Measurements from ENCODE around the gene SDK2.

Gene SDK2

GRCh38 chr17:73511719-73512115 lies 132.5 kb downstream of the SDK2 start:
- ChIA-PET CTCF (interaction anchor here (0.7 kb wide), 1 partner anchor 701 kb away, joined by 3 read pairs; no protein-coding TSS in a partner anchor), POLR2A (no interaction called here)
- no peak for TF ChIP-seq ELF4 (IDR thresholded peaks at IDR 0.05)
- no peak for TF ChIP-seq FOXK2 (IDR thresholded peaks at IDR 0.05)
- TF ChIP-seq CTBP1 (IDR thresholded peaks at IDR 0.05; ENCODE audit: borderline replicate concordance), result no peak
- no peak for TF ChIP-seq TARDBP (IDR thresholded peaks at IDR 0.05)
- no peak for TF ChIP-seq L3MBTL2 (conservative IDR thresholded peaks at IDR 0.05)
- TF ChIP-seq HDGF (IDR thresholded peaks at IDR 0.05; ENCODE audit: borderline replicate concordance), result no peak
- no peak for DNase-seq (ENCODE audit: extremely low spot score)

GRCh38 chr17:73510981-73511718 lies 133.1 kb downstream of the SDK2 start:
- ChIA-PET CTCF (interaction anchor here (0.5 kb wide), 1 partner anchor 13 kb away, joined by 3 read pairs; no protein-coding TSS in a partner anchor), POLR2A (no interaction called here)
- DNase-seq (ENCODE audit: extremely low spot score), result no peak
- TF ChIP-seq PKNOX1 (IDR thresholded peaks at IDR 0.05) (no peak), LEF1 (IDR thresholded peaks at IDR 0.05; ENCODE audit: borderline replicate concordance) (no peak), NFRKB (IDR thresholded peaks at IDR 0.05) (no peak), TARDBP (IDR thresholded peaks at IDR 0.05) (no peak), BHLHE40 (IDR thresholded peaks at IDR 0.05; ENCODE audit: borderline replicate concordance) (no peak), ZNF384 (IDR thresholded peaks at IDR 0.05) (no peak), FOXM1 (IDR thresholded peaks at IDR 0.05; ENCODE audit: borderline replicate concordance) (no peak), L3MBTL2 (conservative IDR thresholded peaks at IDR 0.05) (no peak), FOXA1 (IDR thresholded peaks at IDR 0.05) (no peak)

GRCh38 chr17:73508931-73509605 lies 135.2 kb downstream of the SDK2 start:
- TF ChIP-seq LEF1 (IDR thresholded peaks at IDR 0.05; ENCODE audit: borderline replicate concordance) (no peak), SP1 (IDR thresholded peaks at IDR 0.05) (no peak), CTBP1 (IDR thresholded peaks at IDR 0.05; ENCODE audit: borderline replicate concordance) (no peak), FOXK2 (IDR thresholded peaks at IDR 0.05) (no peak), ELF4 (IDR thresholded peaks at IDR 0.05) (no peak), ARNT (IDR thresholded peaks at IDR 0.05) (no peak), PKNOX1 (IDR thresholded peaks at IDR 0.05) (no peak), BHLHE40 (IDR thresholded peaks at IDR 0.05; ENCODE audit: borderline replicate concordance) (no peak)
- POLR2A ChIA-PET, result no interaction called here
- DNase-seq (ENCODE audit: extremely low spot score), result no peak
- CTCF ChIA-PET, result interaction anchor here (0.5 to 0.6 kb wide), 3 partner anchors 32 to 1282 kb away, joined by 3 to 4 read pairs (median 4); no protein-coding TSS in a partner anchor

- ChIA-PET POLR2A (no interaction called here), CTCF (interaction anchor here (0.5 kb wide), 1 partner anchor 1281 kb away, joined by 4 read pairs; no protein-coding TSS in a partner anchor)
- DNase-seq (ENCODE audit: extremely low spot score), result no peak
- TF ChIP-seq HDGF (IDR thresholded peaks at IDR 0.05; ENCODE audit: borderline replicate concordance) (no peak), ELF4 (IDR thresholded peaks at IDR 0.05) (no peak), BHLHE40 (IDR thresholded peaks at IDR 0.05; ENCODE audit: borderline replicate concordance) (no peak), L3MBTL2 (conservative IDR thresholded peaks at IDR 0.05) (no peak), LEF1 (IDR thresholded peaks at IDR 0.05; ENCODE audit: borderline replicate concordance) (no peak), ARNT (IDR thresholded peaks at IDR 0.05) (no peak), FOXK2 (IDR thresholded peaks at IDR 0.05) (no peak), TARDBP (IDR thresholded peaks at IDR 0.05) (no peak), ZNF384 (IDR thresholded peaks at IDR 0.05) (no peak), NFRKB (IDR thresholded peaks at IDR 0.05) (no peak), FOXM1 (IDR thresholded peaks at IDR 0.05; ENCODE audit: borderline replicate concordance) (no peak), CTBP1 (IDR thresholded peaks at IDR 0.05; ENCODE audit: borderline replicate concordance) (no peak), SP1 (IDR thresholded peaks at IDR 0.05) (no peak), FOXA1 (IDR thresholded peaks at IDR 0.05) (no peak)
Measured at GRCh38 chr17:73508057-73508930, 136.0 kb downstream of the SDK2 start.

- DNase-seq (ENCODE audit: extremely low spot score), result no peak
- CTCF ChIA-PET, result no interaction called here
- POLR2A ChIA-PET, result no interaction called here
- TF ChIP-seq FOXM1 (IDR thresholded peaks at IDR 0.05; ENCODE audit: borderline replicate concordance) (no peak), SUZ12 (IDR thresholded peaks at IDR 0.05) (no peak), ZNF384 (IDR thresholded peaks at IDR 0.05) (no peak), L3MBTL2 (conservative IDR thresholded peaks at IDR 0.05) (no peak)
Measured at GRCh38 chr17:73506470-73507435, 137.5 kb downstream of the SDK2 start.
